CD4-positive, alpha-beta T cell treated with Interferon gamma for 1 hour (primary cell): Measurements from ENCODE around the gene COQ8B.

Experiments used
- DNase-seq: peaks from one replicate; pipeline ENCODE4 v3.0.0-alpha.2; 2020

COQ8B gene

DNA sequence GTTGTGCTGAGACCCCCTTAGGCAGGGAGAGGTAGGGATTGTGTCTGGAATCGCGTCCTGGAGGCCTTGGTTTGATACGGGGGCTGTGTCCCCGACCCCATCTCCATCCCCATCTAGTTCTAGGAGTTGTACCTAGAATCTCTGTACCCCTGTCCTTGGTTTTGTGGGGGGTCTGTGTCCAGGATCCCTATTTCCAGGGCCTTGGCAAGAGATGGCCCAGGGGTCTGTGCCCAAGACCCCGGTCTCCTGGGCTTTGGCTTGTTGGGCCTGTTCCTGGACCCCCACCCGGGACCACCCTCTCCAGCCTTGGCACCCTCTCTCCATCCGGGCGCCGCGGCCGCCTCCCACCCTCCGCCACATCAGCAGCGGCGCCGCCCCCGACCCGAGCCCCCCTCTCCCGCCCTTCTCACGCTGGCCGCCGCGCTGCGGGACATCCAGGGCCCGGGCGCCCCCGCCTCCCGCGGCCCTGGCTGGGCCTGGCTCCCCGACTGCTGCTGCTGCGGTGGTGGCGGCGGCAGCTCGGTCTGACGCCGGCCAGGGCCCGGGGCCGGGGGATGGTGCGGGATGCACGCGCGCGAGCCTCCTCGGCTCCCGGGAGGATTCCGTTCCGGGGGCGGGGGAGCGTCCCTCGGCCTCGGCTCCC, 26.5 kb downstream of the COQ8B start, which contains the start of gene NUMBL:
Gene NUMBL (minus strand): TSS at position 602 of the 643 bp plus-strand sequence. CDS start 168 bp downstream, at position 434.
- DNase-seq = no peak

DNA sequence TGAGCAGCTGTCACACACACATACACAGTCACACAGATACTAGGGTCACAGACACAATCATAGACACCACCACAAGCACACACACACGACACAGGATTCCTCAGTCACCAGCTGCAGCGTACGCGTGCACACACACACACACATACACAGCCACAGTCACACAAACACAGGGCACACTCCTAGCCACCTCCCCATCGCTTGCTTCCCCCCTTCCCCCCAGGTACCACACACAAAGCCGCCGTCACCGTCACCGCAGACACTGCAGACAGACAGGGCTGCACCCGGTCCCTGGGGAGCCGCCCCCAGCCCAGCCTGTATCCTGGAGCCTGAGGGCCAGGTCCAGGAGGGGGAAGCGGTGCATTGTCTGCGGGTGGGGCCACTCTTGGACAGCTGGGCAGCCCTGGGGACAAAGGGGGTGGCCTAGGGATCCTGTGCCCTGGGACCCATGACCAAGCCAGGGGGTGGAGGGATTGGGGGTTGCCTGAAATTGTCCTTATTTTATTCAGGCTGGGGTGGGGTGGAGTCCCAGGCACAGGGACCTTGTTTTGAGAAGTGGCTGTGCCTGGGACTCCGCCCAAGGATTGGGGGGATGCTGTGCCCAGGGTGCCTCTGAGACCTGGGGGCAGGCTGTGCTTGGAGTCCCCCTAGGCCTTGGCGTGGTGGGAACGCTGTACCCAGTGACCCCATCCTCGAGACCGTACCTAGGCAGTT, 27.2 kb downstream of the COQ8B start:
- DNase-seq = peak; percentile 73

DNA sequence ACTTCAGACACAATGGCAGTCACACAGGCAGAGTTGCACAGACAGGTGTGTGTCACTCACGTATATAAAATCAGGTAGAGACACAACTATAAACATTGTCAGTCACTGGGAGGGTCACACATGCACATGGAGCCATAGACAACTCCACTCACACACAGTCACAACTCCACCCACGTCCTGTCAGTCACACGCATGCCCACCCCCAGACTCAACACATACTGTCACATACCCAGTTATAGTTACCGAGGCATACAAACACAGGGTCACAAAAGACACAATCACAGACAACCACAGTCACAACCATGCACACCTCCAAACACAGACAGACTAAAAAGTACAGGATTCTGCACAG, 27.7 kb downstream of the COQ8B start:
- no peak for DNase-seq

DNA sequence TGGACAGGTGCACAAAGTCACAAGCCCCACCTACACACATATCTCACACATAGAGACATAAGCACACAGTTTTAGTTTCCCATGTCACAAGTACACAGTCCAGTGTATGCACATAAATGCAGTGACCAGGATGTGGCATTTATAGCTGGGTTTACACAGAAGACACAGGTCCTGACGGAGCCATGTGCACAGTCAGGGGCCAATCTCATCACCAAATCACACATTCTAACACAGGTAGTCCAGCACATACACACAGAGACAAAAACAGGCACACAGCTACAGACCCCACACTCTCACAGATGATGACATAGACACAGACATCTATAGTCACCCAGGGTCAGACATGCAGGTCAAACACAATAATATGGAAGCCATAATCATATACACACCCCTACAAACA, 28.4 kb downstream of the COQ8B start:
- DNase-seq = no peak

DNA sequence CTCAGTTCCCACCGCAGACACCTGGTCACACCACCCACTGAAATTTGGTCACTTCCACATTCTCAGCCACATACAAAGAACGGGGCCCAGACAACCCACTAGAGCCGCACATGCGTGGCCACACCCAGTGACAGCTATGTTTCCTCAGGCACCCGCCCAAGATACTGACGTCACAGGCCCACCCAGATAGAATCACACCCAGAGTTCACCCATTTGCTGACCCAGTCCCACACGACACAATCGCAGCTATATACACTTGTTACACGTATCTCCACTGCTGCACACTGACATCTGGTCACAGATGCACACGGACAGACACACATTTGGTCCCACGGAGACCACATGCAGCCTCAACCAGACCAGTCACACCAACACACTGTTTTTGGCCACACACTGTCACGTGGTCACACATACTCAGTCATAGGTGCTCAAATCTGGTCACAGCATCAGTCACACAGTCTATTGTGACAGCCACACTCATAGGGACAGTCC, 29.1 kb downstream of the COQ8B start:
- peak; percentile 83 for DNase-seq

DNA sequence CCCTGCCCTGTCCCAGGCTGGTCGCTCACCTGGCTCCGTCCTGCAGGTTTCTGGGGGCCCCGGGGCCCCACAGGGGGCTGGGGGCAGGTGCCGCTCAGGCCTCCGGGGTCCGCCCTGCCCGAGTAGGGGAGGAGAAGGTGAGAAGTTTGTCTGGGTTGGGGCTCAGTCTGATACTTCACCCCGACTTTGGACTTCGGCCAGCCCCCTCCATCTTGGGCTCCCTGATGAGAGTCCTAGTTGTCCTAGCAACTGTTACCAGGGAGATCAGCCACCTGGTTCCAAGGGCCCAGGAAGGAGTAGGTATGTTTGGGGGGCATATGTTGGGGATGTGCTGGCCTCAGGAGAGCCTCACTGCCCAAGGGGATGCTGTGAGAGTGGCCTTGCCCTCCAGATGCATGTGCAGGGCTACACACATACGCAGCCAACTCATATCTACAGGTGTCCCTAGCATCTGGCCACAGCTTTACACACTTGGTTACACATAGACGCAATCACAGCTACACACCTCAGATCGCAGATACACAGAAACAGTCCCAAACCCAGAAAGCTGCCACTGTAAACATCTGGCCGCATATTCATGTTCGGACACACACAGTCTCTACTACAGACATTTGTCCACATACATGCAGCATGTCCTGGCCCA, 29.7 kb downstream of the COQ8B start:
- DNase-seq = no peak

DNA sequence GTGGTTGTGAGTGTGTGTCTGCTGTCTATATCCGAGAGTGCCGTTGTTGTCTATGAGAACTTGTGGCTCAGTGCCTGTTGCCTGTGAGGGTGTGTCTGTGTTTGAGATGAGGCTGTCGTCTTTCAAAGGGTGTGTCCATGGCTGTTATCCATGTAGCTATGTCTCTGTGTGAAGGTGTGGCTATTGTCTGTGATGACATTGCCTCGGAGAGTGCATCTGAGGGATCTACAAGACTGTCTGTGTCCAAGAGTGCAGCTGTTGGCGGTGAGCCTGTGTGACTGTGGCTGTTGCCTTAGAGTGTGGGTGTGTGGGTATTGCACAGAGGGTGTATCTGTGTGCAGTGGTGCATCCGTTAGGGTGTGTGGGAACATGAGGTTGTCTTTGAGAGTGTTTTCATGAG, 31.1 kb downstream of the COQ8B start:
- DNase-seq = no peak

DNA sequence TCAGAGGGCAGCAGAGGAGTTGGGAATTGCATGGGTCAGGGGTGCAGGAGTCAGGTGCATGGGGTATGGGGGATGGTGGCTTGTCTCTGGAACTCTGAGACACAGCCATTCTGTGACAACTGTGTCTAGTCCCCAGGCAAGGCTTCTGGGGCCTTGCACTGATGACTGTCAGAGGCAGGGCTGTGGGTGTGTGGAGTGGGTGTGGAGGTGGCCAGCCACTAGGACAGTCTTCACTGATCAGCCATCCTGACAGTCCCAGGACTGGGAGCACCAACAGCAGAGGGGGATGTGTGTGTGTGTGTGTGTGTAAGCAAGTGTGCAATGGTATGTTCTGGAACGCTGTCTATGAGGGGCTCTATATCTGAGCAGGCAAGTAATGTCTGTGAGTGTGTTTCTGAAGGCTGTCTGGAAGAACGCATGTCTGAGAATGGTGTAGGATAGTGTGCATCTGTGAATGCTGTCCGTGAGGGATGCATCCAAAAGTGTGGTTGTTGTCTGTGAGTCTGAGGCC, 31.6 kb downstream of the COQ8B start:
- DNase-seq = no peak

DNA sequence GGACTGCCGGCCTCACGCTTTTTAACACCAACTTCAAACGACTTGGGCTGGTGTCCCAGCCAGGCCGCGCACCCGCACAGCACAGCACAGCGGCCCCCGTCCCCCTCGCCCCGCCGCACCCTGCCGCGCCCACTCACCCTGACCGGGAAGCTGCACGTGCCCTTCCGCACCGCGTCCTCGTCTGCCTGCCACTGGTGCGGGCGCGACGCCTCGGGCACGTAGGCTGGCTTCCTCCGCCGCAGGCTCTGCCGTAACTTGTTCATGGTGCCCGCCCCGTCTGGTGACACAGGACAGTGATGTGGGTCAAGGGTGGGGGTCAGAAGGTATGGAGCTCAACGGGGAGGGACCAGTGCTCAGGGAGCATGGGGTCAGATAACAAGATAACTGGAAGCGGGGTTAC, 32.4 kb downstream of the COQ8B start:
- no peak for DNase-seq

DNA sequence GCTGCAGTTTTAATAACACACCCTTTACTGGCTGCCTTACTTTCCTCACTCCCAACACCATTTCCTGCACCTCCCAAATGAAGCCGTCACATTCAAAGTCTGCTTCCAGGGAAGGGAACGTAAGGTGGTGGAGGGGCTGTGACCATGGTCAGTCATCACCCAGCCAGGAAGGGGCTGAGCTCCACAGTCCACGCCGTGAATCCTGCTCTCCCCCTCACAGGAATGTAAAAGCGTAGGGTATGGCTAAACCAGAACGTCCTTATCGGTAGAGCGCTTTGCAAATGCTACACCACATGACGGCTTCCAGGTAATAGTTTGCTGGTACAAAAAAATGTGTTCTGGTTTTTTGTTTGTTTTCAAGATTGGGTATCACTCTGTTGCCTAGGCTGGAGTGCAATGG, 33.2 kb downstream of the COQ8B start:
- no peak for DNase-seq

DNA sequence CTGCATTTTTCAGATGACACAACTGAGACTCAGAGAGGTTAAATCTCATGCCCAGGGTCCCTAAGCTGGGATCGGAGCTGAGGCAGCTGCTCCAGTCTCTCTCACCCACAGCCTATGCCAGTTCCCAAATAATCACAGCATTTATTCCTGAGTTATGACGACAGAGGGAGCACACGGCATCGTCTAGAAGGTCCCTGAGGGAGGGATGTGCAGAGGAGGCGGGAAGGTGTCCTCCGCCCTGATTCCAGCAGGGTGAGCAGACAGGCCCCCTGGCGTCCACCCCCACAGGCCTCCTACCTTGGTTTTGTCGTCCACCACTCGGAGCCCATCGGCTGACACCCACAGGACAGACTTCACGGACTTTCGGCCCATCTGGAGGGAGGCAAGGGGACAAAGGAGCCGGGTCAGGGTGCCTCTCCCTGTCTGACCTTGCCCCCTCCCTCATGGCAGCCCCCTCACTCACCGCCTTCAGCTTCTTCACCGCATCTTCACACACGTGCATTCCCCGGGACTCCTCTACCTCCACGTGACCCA, 34.2 kb downstream of the COQ8B start:
- DNase-seq = no peak

DNA sequence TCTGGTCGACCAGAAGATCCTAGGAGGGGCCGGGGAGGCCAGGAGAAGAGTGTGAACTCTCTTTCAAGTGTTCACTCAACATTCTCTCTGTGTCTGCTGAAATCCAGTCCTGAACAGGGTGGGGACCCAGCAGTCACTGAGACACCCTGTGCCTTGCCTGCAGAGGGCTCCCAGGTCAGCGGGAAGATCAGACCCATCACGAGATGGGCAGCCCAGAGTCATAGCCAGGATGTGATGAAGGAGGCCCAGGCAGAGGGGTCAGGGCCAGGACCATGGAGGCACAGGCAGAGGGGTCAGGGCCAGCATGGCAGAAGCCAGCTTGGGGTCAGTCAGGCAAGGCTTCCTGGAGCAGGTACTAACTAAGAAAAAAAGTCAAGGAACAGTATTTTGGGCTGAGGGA, 35.6 kb downstream of the COQ8B start:
- DNase-seq = no peak

DNA sequence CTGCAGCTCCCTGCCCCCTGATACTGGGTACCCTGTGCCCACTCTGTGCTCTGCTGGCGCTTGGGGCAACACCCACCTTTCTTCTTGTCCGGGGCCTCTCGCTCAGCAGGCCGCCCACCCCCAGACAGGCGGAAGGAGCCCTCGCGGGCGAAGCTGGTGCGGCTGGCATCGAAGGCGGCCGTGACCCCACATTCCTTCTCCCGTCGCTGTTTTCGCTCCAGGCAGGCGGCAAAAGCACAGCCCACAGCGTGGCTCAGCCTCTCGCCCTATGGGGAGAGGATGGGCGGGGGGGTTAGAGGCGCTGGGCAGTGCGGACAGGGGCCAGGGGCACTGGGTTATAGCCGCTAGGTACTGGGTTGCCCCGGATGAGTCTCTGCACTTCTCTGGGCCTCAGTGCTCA, 39.5 kb downstream of the COQ8B start:
- DNase-seq = no peak

DNA sequence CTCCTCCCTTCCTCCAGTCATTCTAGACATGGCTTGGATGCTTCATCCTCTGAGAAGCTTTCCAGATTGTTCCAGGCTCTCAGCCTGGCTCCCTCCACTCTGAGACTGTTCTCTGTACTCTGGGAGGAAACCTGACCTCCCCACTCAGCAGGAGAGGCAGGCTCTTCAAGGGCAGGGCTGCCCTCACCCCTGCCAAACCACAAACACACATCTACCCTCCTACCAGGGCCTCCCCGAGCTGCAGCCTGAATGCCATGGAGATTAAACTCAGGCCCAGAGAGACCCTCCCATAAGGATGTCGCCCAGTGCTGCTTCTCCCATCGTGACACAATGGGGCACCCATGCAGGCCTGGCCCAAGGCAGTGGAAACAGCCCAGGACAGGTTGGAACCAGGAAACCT, 42.4 kb downstream of the COQ8B start:
- DNase-seq = no peak

DNA sequence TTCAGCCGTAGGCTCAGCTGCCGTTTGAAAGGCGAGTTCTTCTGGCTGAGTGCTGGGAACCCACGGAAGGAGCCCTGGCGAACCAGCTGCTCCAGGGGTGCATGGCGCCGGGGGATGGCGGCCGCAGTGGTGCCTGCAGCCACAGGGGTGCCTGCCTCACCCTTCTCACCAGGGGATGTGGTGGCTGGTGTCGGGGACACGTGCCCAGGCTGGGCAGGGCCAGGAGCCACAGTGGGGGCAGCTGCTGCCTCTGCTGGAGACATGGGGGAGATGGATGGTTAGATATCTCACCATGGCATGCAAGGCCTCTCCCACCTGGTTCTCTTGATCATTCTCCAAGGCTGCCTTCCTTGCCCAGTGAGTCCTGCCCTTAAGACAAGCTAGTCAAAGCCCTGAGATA, 43.3 kb downstream of the COQ8B start:
- DNase-seq = no peak

DNA sequence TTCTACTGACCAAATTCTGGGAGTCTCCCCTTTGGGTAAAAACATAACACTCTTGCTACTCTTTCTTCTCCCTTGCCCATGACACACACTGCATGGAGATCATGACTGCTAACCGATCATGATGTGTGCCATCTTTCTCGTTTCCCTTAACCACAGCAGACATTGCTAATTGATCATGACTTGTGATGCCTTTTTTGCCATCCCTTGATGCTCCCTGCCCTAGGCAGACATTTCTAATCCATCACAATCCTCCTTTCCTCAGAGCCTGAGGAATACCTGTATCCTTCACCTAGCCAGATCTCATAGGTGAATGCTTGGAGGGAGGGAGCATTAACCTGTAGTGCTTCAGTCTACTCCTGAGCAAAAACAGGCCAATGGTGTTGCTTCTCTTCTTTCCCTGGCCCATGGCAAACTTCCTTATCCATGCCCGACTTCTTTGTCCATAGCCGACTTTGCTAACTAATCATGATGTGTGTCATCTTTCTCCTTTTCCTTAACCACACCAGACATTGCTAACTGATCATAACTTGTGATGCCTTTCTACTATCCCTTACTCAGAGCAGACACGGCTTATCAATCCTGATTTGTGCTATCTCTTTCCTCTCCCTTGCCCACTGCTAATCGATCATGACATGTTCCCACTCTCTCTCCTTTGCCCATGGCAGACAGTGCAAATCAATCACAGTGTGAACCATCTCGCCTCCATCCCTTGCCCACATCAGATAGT, 44.0 kb downstream of the COQ8B start:
- no peak for DNase-seq

DNA sequence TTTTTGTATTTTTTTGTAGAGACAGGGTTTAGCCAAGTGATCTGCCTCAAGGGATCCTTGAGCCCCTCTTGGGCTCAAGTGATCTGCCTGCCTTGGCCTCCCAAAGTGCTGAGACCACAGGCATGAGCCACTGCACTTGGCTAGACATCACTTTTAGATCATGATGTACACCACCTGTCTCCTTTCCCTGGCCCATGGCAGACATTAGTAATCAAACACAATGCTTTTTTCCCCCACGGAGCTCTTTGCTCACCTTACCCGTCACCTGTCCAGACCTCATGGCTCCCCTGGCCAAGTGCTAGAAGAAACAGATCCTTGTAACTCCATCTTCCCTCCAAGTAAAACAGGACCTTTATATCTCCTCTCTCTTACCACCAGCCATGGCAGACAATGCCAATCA, 44.6 kb downstream of the COQ8B start:
- DNase-seq = no peak

DNA sequence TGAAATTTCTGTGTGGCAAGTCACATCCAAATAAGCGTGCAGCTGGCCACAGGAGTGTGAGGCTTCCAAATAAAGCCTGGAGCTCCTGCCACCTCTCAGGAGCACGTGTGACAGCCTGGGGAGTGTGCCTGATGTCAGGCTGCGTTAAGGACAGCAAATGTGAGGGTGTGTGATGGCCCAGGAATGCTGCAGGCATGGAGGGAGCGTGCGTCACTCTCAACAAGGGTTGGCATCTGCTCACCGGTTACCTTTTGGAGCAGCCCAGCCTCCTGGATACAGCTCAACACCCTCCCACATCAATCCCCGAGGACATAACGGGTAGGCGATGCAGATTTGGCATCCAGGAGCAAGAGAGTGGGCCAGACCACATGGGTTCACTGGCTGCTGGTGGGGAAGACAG, 45.3 kb downstream of the COQ8B start:
- DNase-seq = no peak

DNA sequence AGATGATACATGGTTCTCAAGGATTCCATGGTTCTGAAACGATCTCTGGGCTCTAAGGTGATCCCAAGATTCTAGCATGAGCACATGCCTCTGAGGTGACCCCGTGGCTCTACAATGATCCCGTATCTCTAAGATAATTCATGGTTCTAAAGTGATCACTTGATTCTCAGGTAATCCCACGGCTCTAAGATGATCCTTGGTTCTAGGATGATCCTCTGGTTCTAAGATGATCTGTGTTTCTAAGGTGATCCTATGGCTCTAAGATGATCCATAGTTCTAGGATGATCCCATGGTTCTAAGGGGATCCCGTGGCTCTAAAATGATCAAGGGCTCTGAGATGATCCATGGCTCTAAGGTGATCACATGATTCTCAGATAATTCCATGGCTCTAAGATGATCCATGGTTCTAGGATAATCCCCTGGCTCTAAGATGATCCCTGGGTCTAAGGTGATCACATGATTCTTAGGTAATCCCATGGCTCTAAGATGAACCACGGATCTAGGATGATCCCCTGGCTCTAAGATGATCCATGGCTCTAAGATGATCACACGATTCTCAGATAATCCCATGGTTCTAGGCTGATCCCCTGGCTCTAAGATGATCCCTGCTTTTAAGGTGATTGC, 47.6 kb downstream of the COQ8B start:
- DNase-seq = no peak

DNA sequence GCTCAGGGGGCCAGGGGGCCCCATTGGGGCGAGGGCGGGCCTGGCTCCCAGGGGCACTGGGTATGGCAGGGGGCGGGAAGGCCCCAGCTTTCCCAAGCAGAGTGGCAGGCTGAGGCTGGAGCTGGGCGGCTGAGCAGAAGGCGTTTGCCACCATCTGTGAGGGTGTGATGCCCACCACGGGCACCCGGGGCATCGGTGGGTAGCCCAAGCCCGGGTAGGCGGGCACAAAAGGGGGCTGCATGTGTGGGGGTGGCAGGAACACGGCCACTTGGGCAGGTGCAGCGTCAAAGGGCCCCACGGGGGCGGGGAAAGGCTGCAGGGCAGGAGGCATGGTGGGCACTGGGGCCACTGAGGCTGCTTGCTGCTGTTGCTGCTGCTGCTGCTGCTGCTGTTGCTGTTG, 49.1 kb downstream of the COQ8B start:
- DNase-seq = no peak

DNA sequence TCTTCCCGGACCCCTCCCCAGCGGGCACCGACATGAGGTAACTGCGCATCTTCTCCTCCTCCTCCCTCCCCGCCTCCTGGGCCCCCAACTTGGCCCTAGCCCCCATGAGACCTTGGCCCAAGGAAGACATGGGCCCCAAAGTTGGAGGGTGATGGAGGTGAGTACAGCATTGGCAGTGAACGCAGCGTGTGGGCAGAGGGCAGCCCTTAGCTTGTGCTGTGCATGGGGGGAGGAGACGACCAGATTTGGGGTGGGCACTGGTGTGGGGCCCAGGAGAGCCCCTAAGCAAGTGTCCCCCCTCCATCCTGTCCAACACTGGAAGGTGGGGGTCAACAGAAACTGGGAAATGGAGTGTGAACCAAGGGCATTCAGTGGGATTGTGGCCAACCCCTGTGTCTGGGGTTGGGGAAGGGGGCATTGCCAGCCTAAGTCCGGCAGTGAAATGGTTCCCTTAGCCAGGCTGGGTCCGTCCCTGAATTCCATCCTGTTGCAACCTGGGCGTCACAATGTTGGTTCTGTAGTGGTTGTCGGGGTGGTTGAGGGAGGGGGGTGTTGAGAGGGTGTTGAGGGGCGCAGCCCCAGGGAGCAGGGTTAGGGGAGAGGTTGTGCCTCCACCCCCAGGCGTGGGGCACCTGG, 49.8 kb downstream of the COQ8B start:
- DNase-seq = no peak
